Measurements from ENCODE around the gene DDX56.

- TF ChIP-seq POLR2A (IDR thresholded peaks at IDR 0.05) (no peak), CTCF (IDR thresholded peaks at IDR 0.05) (no peak)
Measured at GRCh38 chr7:44563171-44563679, 10.5 kb downstream of the DDX56 start.
